GM12872 (cell line): ENCODE data around the gene OLFML2B.

Experiments
- TF ChIP-seq, protein P1 (sequence below): IDR thresholded peaks from 3 replicates; pipeline ENCODE4 v1.5.1; 2011; ENCODE audit warnings: low read depth, mild to moderate bottlenecking, low read length, moderate library complexity; ENCODE audit not compliant: insufficient read depth

OLFML2B gene

DNA sequence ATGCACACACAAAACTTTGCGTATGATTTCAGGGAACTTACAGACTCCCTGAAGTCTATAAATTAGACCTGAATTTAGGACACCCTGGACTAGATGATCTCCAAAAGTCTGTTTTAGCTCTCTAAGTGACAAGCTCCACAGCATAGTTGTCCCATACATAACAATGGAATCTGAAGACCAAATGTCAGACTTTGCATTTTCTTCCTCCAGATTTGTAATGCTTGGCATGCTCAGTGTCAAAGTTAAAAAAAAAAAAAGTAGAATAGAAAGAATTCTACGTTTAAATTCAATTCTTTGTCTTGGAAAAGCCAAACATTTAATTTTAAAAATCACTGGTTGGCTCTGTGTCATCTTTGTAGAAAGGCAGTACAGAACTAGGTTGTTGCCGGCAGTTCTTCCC, 66.7 kb downstream of the OLFML2B start:
- TF ChIP-seq, protein P1, sequence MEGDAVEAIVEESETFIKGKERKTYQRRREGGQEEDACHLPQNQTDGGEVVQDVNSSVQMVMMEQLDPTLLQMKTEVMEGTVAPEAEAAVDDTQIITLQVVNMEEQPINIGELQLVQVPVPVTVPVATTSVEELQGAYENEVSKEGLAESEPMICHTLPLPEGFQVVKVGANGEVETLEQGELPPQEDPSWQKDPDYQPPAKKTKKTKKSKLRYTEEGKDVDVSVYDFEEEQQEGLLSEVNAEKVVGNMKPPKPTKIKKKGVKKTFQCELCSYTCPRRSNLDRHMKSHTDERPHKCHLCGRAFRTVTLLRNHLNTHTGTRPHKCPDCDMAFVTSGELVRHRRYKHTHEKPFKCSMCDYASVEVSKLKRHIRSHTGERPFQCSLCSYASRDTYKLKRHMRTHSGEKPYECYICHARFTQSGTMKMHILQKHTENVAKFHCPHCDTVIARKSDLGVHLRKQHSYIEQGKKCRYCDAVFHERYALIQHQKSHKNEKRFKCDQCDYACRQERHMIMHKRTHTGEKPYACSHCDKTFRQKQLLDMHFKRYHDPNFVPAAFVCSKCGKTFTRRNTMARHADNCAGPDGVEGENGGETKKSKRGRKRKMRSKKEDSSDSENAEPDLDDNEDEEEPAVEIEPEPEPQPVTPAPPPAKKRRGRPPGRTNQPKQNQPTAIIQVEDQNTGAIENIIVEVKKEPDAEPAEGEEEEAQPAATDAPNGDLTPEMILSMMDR = no peak

DNA sequence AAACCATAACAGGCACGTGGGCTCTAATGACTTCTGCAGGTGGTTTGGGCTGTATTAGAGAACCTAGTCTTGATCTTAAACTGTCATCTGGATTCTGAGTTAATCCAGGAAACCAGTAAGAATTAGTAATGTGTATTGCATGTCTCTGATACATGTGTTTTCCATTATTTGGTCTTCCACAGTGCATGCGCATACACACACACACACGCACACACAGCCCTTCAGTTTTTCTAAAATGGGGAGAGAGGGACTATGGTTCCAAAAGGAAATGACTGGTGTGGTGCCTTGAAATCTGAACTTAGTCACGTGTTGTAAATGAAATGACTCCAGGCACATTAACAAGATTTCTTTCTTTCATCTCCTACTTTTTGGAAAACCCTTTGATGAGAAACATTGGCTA, 67.6 kb downstream of the OLFML2B start:
- TF ChIP-seq, protein P1 = no peak

DNA sequence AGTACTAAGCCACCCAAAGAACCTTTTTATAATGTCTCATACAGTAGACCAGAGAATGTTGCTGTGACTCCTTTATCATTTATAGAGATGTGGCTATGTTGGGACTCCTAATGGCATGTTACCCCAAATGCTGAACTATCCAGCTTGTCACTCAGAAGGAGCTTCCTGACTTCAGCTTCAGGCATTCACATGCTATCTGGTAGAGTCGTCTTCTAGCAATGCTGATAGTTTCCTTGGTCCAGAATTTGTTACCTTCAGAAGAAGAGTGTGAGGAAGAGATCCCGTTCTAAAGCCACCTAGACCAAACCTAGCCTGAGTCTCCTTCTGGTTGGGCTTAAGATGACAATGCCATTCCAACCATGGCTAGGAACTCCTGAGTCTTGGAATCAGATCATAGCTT, 68.1 kb downstream of the OLFML2B start:
- TF ChIP-seq, protein P1 = no peak

DNA sequence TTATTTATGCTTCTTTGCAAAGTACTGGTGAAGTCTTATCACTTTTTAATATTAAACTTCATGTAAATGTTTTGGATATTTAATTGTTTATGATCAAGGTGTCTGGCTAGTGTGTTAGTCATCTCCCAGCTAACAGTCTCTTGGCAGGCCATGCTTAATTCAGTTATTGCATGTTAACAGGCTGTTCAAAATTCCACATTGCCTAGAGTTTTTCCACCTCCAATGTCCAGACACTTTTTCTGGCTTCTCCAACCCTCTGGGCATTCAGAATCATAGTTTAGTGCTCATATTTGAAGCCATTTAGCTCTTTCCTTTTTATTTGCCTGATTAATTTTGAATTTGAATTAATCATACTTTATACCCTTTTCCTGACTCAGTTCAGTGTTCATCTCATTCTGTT, 69.2 kb downstream of the OLFML2B start:
- TF ChIP-seq, protein P1 = no peak

DNA sequence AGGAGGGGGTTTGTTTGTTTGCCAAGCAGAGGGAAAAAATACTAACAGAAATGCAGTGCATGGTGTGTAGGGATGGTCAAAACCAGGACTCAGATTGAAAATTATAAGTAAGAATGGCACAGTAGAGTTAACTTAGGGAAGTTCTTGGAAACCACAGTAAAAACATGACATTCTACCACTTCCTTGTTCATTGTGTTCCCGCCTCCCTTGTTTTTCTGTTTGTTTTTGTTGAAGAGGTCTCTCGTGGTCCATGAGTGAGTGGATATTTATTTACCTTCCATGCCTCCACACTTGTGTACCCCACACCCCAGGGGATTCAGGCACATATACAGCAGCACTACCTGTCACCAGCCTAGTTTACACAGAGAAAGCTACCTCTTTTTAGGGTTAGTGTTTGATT, 69.6 kb downstream of the OLFML2B start:
- TF ChIP-seq, protein P1 = no peak

DNA sequence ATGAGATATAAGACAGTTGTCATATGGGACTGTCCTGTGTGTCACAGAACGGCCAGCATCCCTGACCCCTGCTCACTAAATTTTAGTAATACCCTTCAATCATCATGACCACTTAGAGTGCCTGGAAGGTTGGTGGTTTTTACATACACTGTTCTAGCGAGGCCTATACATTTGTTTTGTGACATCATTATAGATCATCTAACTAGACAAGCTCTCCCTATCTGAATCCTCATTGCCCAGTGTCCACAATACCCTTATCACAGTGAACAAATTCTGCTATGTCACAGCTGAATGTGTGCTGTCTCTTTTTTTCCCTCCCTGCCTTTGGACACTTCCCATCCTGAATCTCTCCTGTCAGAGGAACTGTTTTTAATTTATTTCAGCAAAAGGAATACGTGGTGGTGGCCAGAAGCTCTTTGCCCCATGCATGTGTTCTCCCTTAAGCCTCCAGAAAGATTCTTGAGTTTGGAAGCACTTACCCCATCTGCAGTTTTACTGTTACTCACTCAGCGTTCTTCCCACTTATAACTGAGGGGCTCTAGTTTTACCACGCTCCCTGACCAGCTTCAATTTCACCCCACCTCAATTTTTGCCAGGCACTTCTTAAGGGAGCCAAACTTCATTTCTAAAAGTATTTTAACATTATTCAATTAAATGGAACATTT, 70.3 kb downstream of the OLFML2B start:
- TF ChIP-seq, protein P1 = no peak

DNA sequence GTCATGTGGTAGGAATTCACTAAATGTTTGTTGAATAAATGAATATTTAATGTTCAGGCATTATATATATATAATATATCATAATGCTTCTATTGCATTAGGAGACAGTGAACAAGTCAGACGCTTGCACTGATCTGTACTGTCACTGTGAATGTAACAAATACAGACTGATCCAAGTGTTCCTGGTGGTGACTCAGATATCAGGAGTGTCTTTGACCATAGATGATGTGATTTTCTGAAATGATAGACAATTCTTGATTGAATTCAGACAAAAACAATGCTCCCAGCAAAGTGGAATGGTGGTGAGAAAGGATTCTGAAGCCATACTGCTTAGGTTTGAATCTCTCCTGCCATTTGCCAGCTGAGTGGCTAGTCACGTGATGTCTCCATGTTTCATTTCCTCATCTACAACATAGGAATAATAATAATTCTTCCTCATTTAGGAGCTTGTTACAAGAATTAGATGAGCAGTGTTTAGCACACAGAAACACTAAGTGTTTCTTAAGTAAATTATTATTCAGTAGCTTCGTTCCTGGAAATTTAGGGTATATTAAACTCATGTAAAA, 71.0 kb downstream of the OLFML2B start:
- TF ChIP-seq, protein P1 = no peak

DNA sequence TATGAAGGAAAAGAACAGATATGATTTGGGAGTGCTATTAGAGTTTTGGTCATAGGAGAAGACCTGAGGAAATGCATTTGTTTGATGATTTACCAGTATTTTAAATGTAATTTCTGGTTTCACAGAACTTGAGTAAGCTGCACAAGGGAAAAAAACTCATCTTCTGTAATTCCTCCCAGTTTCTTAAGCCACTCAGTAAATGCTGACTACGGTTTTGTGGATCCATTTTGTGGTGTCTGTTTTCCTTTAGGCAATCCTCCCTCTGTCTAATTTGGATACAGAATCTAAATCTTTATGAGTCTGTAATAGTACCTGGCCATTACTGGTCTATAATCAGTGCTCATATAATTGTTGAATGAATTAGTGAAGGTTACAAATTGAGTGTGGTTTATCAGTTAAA, 72.0 kb downstream of the OLFML2B start:
- TF ChIP-seq, protein P1 = no peak
